ENCODE measurements around the gene CREB5. TPM values are rescaled to one million over a fixed set of nuclear protein-coding genes. Genes with fewer than 3 reads are reported as not detected.

Gene CREB5
- total and polyA plus RNA-seq, 2 of the 13 experiments (the other 11 are each of a cell fraction or from before 2014, with no cell fraction given) = 0.38 to 0.71 TPM

GRCh38 chr7:28570970-28571288 is 158.6 kb downstream of the CREB5 start:
- H3K4me1 ChIP-seq (ENCODE audit: insufficient read depth, low read length) = no peaks in the 10 kb centered on the region
- H3K4me3 ChIP-seq (replicated peaks in 1 of 3; ENCODE audit: insufficient read depth in 1 of 3, low read depth in 2 of 3, low read length in 3 of 3) = no peak overlapping the region
- no peak for ATAC-seq
- no peak overlapping the region for H3K4me2 ChIP-seq (ENCODE audit: low read depth, low read length)
- no peaks in the 10 kb centered on the region for H3K79me2 ChIP-seq (ENCODE audit: insufficient read depth, low read length)
- no peaks in the 10 kb centered on the region for H3K36me3 ChIP-seq (replicated peaks in 1 of 2; ENCODE audit: control insufficient read depth in 1 of 2, insufficient read depth in 2 of 2, low read length in 2 of 2)
- H3K27ac ChIP-seq (ENCODE audit: extremely low read length, insufficient read depth, low read length) = no peak overlapping the region
- H3K9ac ChIP-seq (ENCODE audit: insufficient read depth, low read depth, low read length) = no peak overlapping the region
- CTCF ChIA-PET (ENCODE audit: low intra/inter-chr PET ratio, low total read pairs) = no interaction called here
- in situ Hi-C loops (cut with HindIII; ENCODE audit: extremely low pct_ligation_motif_present, low pct_unique_long_range_greater_than_20kb) (no loop called here), intact Hi-C loops (cut with micrococcal nuclease; ENCODE audit: unreplicated experiment) (no loop called here)
- no peak for FAIRE-seq
- DNase-seq (ENCODE audit: low spot score) = peak; percentile 12
- WGBS (ENCODE audit: low lambda C conversion rate) = 5% methylated on average over 3 of the region's 4 CpGs
- peaks cover 0 to 8% of the 10 kb centered on the region in 2 experiments; a peak in 1 of 5 replicates for H3K27me3 ChIP-seq (ENCODE audit: control insufficient read depth in 1 of 2, insufficient read depth in 2 of 2, low read length in 2 of 2)
- no TSS peak for BruUV-seq (replicated peaks)
- H4K20me1 ChIP-seq (ENCODE audit: insufficient read depth, low read length) = no peaks in the 10 kb centered on the region
- POLR2A ChIA-PET = no interaction called here
- H2AFZ ChIP-seq (ENCODE audit: low read length) = no peak overlapping the region
- no peak for TF ChIP-seq ZNF34 (CRISPR knock-in tag; IDR thresholded peaks at IDR 0.05; ENCODE audit: borderline replicate concordance)
- peak; percentile 42 for TF ChIP-seq FOSL2 (CRISPR knock-in tag; IDR thresholded peaks at IDR 0.05)
- no peaks in the 10 kb centered on the region for H3K9me3 ChIP-seq (ENCODE audit: low read length)

GRCh38 chr7:28571405-28571804 is 159.1 kb downstream of the CREB5 start:
- FAIRE-seq = no peak
- in situ Hi-C loops (cut with HindIII; ENCODE audit: extremely low pct_ligation_motif_present, low pct_unique_long_range_greater_than_20kb) = no loop called here
- intact Hi-C loops (cut with micrococcal nuclease; ENCODE audit: unreplicated experiment) = no loop called here
- TF ChIP-seq ZNF652 (CRISPR knock-in tag; IDR thresholded peaks at IDR 0.05; ENCODE audit: borderline replicate concordance, low read depth) (no peak), POGK (CRISPR knock-in tag; conservative IDR thresholded peaks at IDR 0.05) (no peak), HIVEP1 (CRISPR knock-in tag; IDR thresholded peaks at IDR 0.05) (no peak), ZNF704 (CRISPR knock-in tag; IDR thresholded peaks at IDR 0.05; ENCODE audit: borderline replicate concordance) (no peak), ZBTB14 (CRISPR knock-in tag; IDR thresholded peaks at IDR 0.05) (no peak), ZNF580 (CRISPR knock-in tag; IDR thresholded peaks at IDR 0.05; ENCODE audit: borderline replicate concordance, low read depth) (no peak), MTERF4 (CRISPR knock-in tag; IDR thresholded peaks at IDR 0.05) (no peak), ARHGAP35 (CRISPR knock-in tag; IDR thresholded peaks at IDR 0.05; ENCODE audit: borderline replicate concordance) (no peak), KDM4B (CRISPR knock-in tag; IDR thresholded peaks at IDR 0.05) (no peak), WIZ (CRISPR knock-in tag; IDR thresholded peaks at IDR 0.05) (no peak)
- Histone ChIP-seq H3K9ac (ENCODE audit: insufficient read depth, low read depth, low read length) (no peak overlapping the region), H3K36me3 (replicated peaks in 1 of 2; ENCODE audit: control insufficient read depth in 1 of 2, insufficient read depth in 2 of 2, low read length in 2 of 2) (no peaks in the 10 kb centered on the region), H3K4me1 (ENCODE audit: insufficient read depth, low read length) (no peaks in the 10 kb centered on the region), H3K9me3 (ENCODE audit: low read length) (no peaks in the 10 kb centered on the region), H2AFZ (ENCODE audit: low read length) (no peak overlapping the region), H4K20me1 (ENCODE audit: insufficient read depth, low read length) (no peaks in the 10 kb centered on the region), H3K79me2 (ENCODE audit: insufficient read depth, low read length) (no peaks in the 10 kb centered on the region), H3K4me2 (ENCODE audit: low read depth, low read length) (no peak overlapping the region), H3K27me3 (ENCODE audit: control insufficient read depth in 1 of 2, insufficient read depth in 2 of 2, low read length in 2 of 2) (peaks cover 0 to 9% of the 10 kb centered on the region in 2 experiments; a peak in 1 of 5 replicates), H3K27ac (ENCODE audit: extremely low read length, insufficient read depth, low read length) (no peak overlapping the region), H3K4me3 (replicated peaks in 1 of 3; ENCODE audit: insufficient read depth in 1 of 3, low read depth in 2 of 3, low read length in 3 of 3) (no peak overlapping the region)
- BruUV-seq (replicated peaks) = no TSS peak
- no peak for ATAC-seq
- ChIA-PET POLR2A (no interaction called here), CTCF (ENCODE audit: low intra/inter-chr PET ratio, low total read pairs) (no interaction called here)
- DNase-seq (ENCODE audit: low spot score) = no peak
- WGBS (ENCODE audit: low lambda C conversion rate) = 55% methylated on average over 4 of the region's 4 CpGs
